CD4-positive, CD25-positive, alpha-beta regulatory T cell (primary cell): ENCODE results near the gene OGFR. TPM values are rescaled to one million over a fixed set of nuclear protein-coding genes. Genes with fewer than 3 reads are reported as not detected.

Experiments
- ATAC-seq, 2 donors: fragments of 150-1000 bp; cut with Tn5 transposase; one replicate each; pipeline ENCODE4 v1.10.0; 2021; ENCODE audit warnings: low read depth in 2 of 2, moderate number of reproducible peaks in 2 of 2, moderate library complexity in 1 of 2
- DNase-seq, 3 donors: peaks; one replicate each; pipeline versions ENCODE4 v3.0.0 to v3.0.0-alpha.2; 2012 to 2022; ENCODE audit warnings: mixed read lengths in 1 of 3
- H3K27ac ChIP-seq: one replicate; pipeline ENCODE4 v1.7.0; 2013; ENCODE audit warnings: mild to moderate bottlenecking, low read length; ENCODE audit not compliant: insufficient read depth, poor library complexity, severe bottlenecking
- H3K27me3 ChIP-seq: one replicate; pipeline ENCODE4 v1.7.0; 2013; ENCODE audit warnings: low read length; ENCODE audit not compliant: control insufficient read depth, insufficient read depth
- H3K36me3 ChIP-seq: one replicate; pipeline ENCODE4 v1.7.0; 2013; ENCODE audit warnings: mild to moderate bottlenecking, low read length, moderate library complexity; ENCODE audit not compliant: control insufficient read depth, insufficient read depth
- H3K4me1 ChIP-seq: 2 replicates; pipeline ENCODE4 v1.7.0; 2013; ENCODE audit warnings: mild to moderate bottlenecking, low read length; ENCODE audit not compliant: insufficient read depth, control insufficient read depth, poor library complexity, severe bottlenecking
- H3K4me3 ChIP-seq: one replicate; pipeline ENCODE4 v1.7.0; 2013; ENCODE audit warnings: low read depth, mild to moderate bottlenecking, low read length, moderate library complexity
- H3K9me3 ChIP-seq, 2 experiments: 1 replicate in 1 of 2; 2 replicates in 1 of 2; pipeline ENCODE4 v1.7.0; 2013; ENCODE audit warnings: low read length in 2 of 2, mild to moderate bottlenecking in 1 of 2, moderate library complexity in 1 of 2; ENCODE audit not compliant: control insufficient read depth in 2 of 2
- H3K27ac Mint-ChIP-seq, 3 donors: one replicate each; pipeline ENCODE4 v1.8.0; 2020 to 2022; ENCODE audit warnings: mild to moderate bottlenecking in 3 of 3, mixed read lengths in 3 of 3, moderate library complexity in 2 of 3
- H3K27me3 Mint-ChIP-seq: one replicate; pipeline ENCODE4 v1.8.0; 2022; ENCODE audit warnings: mild to moderate bottlenecking, mixed read lengths
- H3K36me3 Mint-ChIP-seq: one replicate; pipeline ENCODE4 v1.8.0; 2020; ENCODE audit warnings: mixed read lengths
- H3K4me1 Mint-ChIP-seq, 4 donors: one replicate each; pipeline ENCODE4 v1.8.0; 2020 to 2022; ENCODE audit warnings: mixed read lengths in 4 of 4, mild to moderate bottlenecking in 1 of 4
- H3K4me3 Mint-ChIP-seq, 4 donors: one replicate each; pipeline ENCODE4 v1.8.0; 2020 to 2022; ENCODE audit warnings: mild to moderate bottlenecking in 4 of 4, mixed read lengths in 4 of 4, moderate library complexity in 3 of 4
- H3K9me3 Mint-ChIP-seq, 7 donors: one replicate each; pipeline ENCODE4 v1.8.0; 2020 to 2022; ENCODE audit warnings: mixed read lengths in 7 of 7, mild to moderate bottlenecking in 3 of 7, moderate library complexity in 2 of 7
- polyA plus RNA-seq, 4 donors: library from polyadenylated mRNA; unstranded; fragments of 300-500 nt; fragmentation: Illumina TruSeq; gene quantifications; one replicate each; pipeline ENCODE4 v1.2.3, GENCODE V29; 2021
- total RNA-seq: library from RNA; stranded (reverse); gene quantifications from one replicate; pipeline ENCODE4 v1.2.3, GENCODE V29; 2022

OGFR gene
- total and polyA plus RNA-seq, 5 donors from 2014 or later = 41.5 to 61.1 (median 42.2) TPM

DNA sequence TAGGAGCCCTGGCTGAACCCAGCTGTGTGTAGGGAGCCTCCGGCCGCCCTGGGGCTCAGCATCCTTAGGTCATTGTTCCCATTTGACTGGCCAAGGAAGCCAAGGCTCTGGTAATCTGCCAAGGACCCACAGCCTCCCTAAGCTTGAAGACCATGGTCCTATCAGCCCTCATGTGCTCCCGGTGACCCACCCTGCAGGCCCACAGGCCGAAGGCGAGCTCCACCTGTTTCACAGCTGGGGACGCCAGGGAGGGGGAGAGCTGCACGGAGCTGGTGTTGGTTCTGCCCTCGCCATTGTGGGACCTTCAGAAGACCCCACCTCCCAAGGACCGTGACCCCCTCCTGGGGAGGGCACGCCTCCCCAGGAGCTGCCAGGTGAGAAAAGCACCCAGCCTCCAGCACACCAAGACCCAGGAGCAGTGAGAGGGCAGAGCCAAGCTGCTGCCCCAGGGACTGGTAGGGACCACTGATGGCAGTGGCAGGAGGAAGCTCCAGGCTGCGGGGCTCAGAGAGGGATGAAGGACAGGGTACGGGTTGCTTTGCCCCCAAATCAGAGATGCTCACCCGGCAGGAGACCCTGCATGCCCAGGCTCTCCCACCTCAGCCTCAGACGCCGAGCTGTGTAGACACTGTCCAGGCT is 39.1 kb upstream of the OGFR start:
- no peak for ATAC-seq
- no peak for DNase-seq
- H3K9me3 ChIP-seq = no peaks in the 10 kb centered on the region
- no peaks in the 10 kb centered on the region for H3K27me3 Mint-ChIP-seq
- peaks cover 0 to 20% (median 3%) of the 10 kb centered on the region in 4 donors for H3K4me1 Mint-ChIP-seq
- H3K36me3 Mint-ChIP-seq = no peaks in the 10 kb centered on the region
- no peaks in the 10 kb centered on the region for H3K36me3 ChIP-seq
- H3K27ac ChIP-seq = no peak overlapping the region
- no peak overlapping the region for H3K4me3 ChIP-seq
- H3K4me1 ChIP-seq = no peaks in the 10 kb centered on the region
- no peaks in the 10 kb centered on the region for H3K9me3 Mint-ChIP-seq
- H3K4me3 Mint-ChIP-seq = no peak overlapping the region
- no peaks in the 10 kb centered on the region for H3K27me3 ChIP-seq
- H3K27ac Mint-ChIP-seq = no peak overlapping the region

GRCh38 chr20:62766071-62766450 is 38.6 kb upstream of the OGFR start:
- no peaks in the 10 kb centered on the region for H3K36me3 ChIP-seq
- H3K4me1 Mint-ChIP-seq = peaks cover 0 to 24% (median 3%) of the 10 kb centered on the region in 4 donors
- no peaks in the 10 kb centered on the region for H3K36me3 Mint-ChIP-seq
- DNase-seq = no peak
- no peaks in the 10 kb centered on the region for H3K27me3 Mint-ChIP-seq
- H3K4me3 ChIP-seq = no peak overlapping the region
- H3K9me3 Mint-ChIP-seq = no peaks in the 10 kb centered on the region
- no peak overlapping the region for H3K27ac ChIP-seq
- H3K4me1 ChIP-seq = no peaks in the 10 kb centered on the region
- no peaks in the 10 kb centered on the region for H3K27me3 ChIP-seq
- no peak overlapping the region for H3K27ac Mint-ChIP-seq
- no peak for ATAC-seq
- H3K4me3 Mint-ChIP-seq = no peak overlapping the region
- H3K9me3 ChIP-seq = no peaks in the 10 kb centered on the region

- Mint-ChIP-seq H3K27ac (peak overlapping the region in 1 of 3 donors; percentile 73), H3K9me3 (no peaks in the 10 kb centered on the region), H3K4me1 (peaks cover 0 to 27% (median 3%) of the 10 kb centered on the region in 4 donors), H3K4me3 (no peak overlapping the region), H3K27me3 (no peaks in the 10 kb centered on the region), H3K36me3 (no peaks in the 10 kb centered on the region)
- no peak for ATAC-seq
- no peak for DNase-seq
- no peak overlapping the region for H3K27ac ChIP-seq
- H3K4me1 ChIP-seq = peaks cover 4% of the 10 kb centered on the region
- H3K4me3 ChIP-seq = no peak overlapping the region
- no peaks in the 10 kb centered on the region for H3K36me3 ChIP-seq
- no peaks in the 10 kb centered on the region for H3K27me3 ChIP-seq
- H3K9me3 ChIP-seq = no peaks in the 10 kb centered on the region
Observed at GRCh38 chr20:62766716-62767115, 37.9 kb upstream of the OGFR start.

DNA sequence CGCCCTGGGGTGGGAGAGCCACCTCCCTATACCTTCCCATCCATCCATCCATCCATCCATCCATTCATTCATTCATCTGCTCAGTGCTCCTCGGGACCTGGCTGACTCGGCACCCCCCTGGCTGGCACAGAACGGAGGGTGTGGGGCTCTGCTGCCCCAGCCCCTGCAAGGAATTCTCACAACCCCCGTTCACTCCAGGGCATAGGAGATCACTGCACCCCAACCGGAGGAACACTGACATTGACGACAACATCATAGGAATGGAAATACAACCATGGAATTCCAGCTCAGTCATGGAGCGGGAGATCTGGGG is 36.4 kb upstream of the OGFR start:
- Mint-ChIP-seq H3K9me3 (no peaks in the 10 kb centered on the region), H3K36me3 (no peaks in the 10 kb centered on the region), H3K27me3 (no peaks in the 10 kb centered on the region), H3K27ac (peak overlapping the region in 1 of 3 donors; percentile 38), H3K4me1 (peaks cover 0 to 38% (median 7%) of the 10 kb centered on the region in 4 donors), H3K4me3 (no peak overlapping the region)
- Histone ChIP-seq H3K27me3 (no peaks in the 10 kb centered on the region), H3K9me3 (no peaks in the 10 kb centered on the region), H3K36me3 (no peaks in the 10 kb centered on the region), H3K4me3 (no peak overlapping the region), H3K4me1 (peaks cover 12% of the 10 kb centered on the region), H3K27ac (no peak overlapping the region)
- ATAC-seq (no peak), DNase-seq (no peak)

- ATAC-seq = no peak
- peak overlapping the region in 2 of 4 donors; percentile 50 to 52 for H3K4me3 Mint-ChIP-seq
- Histone ChIP-seq H3K36me3 (no peaks in the 10 kb centered on the region), H3K27ac (no peak overlapping the region), H3K9me3 (no peaks in the 10 kb centered on the region), H3K27me3 (no peaks in the 10 kb centered on the region), H3K4me3 (no peak overlapping the region), H3K4me1 (peaks cover 15% of the 10 kb centered on the region)
- peaks cover 0 to 44% (median 9%) of the 10 kb centered on the region in 4 donors for H3K4me1 Mint-ChIP-seq
- peak overlapping the region; percentile 38 to 71 (median 48) for H3K27ac Mint-ChIP-seq
- no peaks in the 10 kb centered on the region for H3K36me3 Mint-ChIP-seq
- DNase-seq = no peak
- no peaks in the 10 kb centered on the region for H3K9me3 Mint-ChIP-seq
- H3K27me3 Mint-ChIP-seq = no peaks in the 10 kb centered on the region
Observed at GRCh38 chr20:62768551-62769287, 35.9 kb upstream of the OGFR start.

- DNase-seq (no peak), ATAC-seq (no peak)
- Histone ChIP-seq H3K27me3 (no peaks in the 10 kb centered on the region), H3K9me3 (no peaks in the 10 kb centered on the region), H3K27ac (no peak overlapping the region), H3K4me1 (peaks cover 22% of the 10 kb centered on the region), H3K36me3 (no peaks in the 10 kb centered on the region), H3K4me3 (no peak overlapping the region)
- H3K4me3 Mint-ChIP-seq = peak overlapping the region in 2 of 4 donors; percentile 50 to 52
- no peaks in the 10 kb centered on the region for H3K27me3 Mint-ChIP-seq
- H3K4me1 Mint-ChIP-seq = peaks cover 0 to 51% (median 11%) of the 10 kb centered on the region in 4 donors
- no peaks in the 10 kb centered on the region for H3K36me3 Mint-ChIP-seq
- H3K9me3 Mint-ChIP-seq = no peaks in the 10 kb centered on the region
- H3K27ac Mint-ChIP-seq = peak overlapping the region; percentile 33 to 71 (median 38)
Observed at GRCh38 chr20:62769346-62770071, 35.1 kb upstream of the OGFR start.

DNA sequence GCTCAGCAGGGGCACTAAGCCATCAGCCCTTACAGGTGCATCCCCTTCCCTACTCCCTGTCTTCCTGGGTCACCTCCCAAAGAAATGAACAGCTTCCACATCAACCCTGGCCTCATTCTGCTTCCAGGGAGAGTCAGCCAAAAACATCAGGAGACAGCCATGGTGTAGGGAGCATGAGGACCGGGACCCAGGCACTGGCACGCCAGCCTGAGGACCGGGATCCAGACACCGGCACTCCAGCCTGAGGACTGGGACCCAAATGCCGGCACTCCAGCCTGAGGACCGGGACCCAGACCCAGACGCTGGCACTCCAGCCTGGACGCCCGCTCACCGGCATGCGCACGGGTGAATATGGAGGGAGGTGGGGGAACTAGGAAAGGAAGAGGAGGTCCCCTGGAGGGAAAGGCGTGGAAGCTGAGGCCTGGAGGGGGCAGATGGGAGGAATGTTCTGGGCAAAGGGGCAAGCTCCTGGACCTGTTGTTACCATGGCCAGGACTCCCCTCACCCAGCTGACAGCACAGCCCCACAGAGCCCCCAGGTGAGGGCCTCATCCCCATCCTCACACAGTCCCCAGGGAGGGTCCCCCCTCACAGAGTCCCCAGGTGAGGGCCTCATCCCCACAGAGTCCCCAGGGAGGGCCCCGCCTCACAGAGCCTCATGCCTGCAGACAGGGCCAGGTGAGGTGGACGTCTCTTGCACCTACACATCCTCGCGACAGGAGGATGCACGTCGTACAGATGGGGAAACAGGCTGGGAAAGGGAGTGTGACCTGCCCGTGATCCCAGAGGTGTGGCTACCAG is 34.3 kb upstream of the OGFR start:
- Mint-ChIP-seq H3K27me3 (no peaks in the 10 kb centered on the region), H3K4me3 (no peak overlapping the region), H3K27ac (no peak overlapping the region), H3K36me3 (no peaks in the 10 kb centered on the region), H3K9me3 (no peaks in the 10 kb centered on the region), H3K4me1 (peaks cover 0 to 59% (median 13%) of the 10 kb centered on the region in 4 donors)
- Histone ChIP-seq H3K4me1 (peaks cover 30% of the 10 kb centered on the region), H3K27me3 (no peaks in the 10 kb centered on the region), H3K4me3 (no peak overlapping the region), H3K36me3 (no peaks in the 10 kb centered on the region), H3K27ac (no peak overlapping the region), H3K9me3 (no peaks in the 10 kb centered on the region)
- DNase-seq = no peak
- ATAC-seq = no peak
